Heart left ventricle (tissue), 16 donors: Measurements from ENCODE around the gene CCNB2. TPM values are rescaled to one million over a fixed set of nuclear protein-coding genes. Genes with fewer than 3 reads are reported as not detected.

Experiments
- ATAC-seq, 4 donors: fragments of 200-7000 bp; cut with Tn5 transposase; one replicate each; pipeline ENCODE4 v1.9.1; 2020 to 2022; ENCODE audit warnings: moderate library complexity in 4 of 4, mild to moderate bottlenecking in 3 of 4, moderate number of reproducible peaks in 1 of 4
- DNase-seq, 5 donors: peaks; one replicate each; pipeline ENCODE4 v3.0.0-alpha.2; 2020
- H3K27ac ChIP-seq, 12 donors: fragments of 200-600 bp; sonication (generic) in 4 of 12; one replicate each; pipeline versions ENCODE4 v1.5.0 to v1.8.0; 2016 to 2022; ENCODE audit warnings: mild to moderate bottlenecking in 2 of 12
- H3K27me3 ChIP-seq, 9 donors: fragments of 200-600 bp; sonication (generic) in 2 of 9; one replicate each; pipeline versions ENCODE4 v1.5.1 to v1.8.0; 2016 to 2022; ENCODE audit warnings: mild to moderate bottlenecking in 3 of 9
- H3K36me3 ChIP-seq, 9 donors: fragments of 200-600 bp; sonication (generic) in 2 of 9; one replicate each; pipeline versions ENCODE4 v1.5.0 to v1.8.0; 2018 to 2022; ENCODE audit warnings: mild to moderate bottlenecking in 2 of 9
- H3K4me1 ChIP-seq, 12 donors: fragments of 200-600 bp; sonication (generic) in 4 of 12; one replicate each; pipeline versions ENCODE4 v1.5.0 to v1.8.0; 2016 to 2022; ENCODE audit warnings: mild to moderate bottlenecking in 3 of 12
- H3K4me3 ChIP-seq, 12 donors: fragments of 200-600 bp; sonication (generic) in 4 of 12; one replicate each; pipeline versions ENCODE4 v1.5.0 to v1.8.0; 2017 to 2022; ENCODE audit warnings: mild to moderate bottlenecking in 9 of 12, moderate library complexity in 4 of 12
- H3K9me3 ChIP-seq, 12 donors: fragments of 200-600 bp; sonication (generic) in 4 of 12; one replicate each; pipeline versions ENCODE4 v1.5.0 to v1.8.0; 2016 to 2022; ENCODE audit warnings: mild to moderate bottlenecking in 1 of 12
- POLR2A ChIP-seq, 2 donors: fragments of 450-650 bp; IDR thresholded peaks; one replicate each; pipeline ENCODE4 v1.6.1; 2017; ENCODE audit warnings: antibody characterized with exemption in 2 of 2, mild to moderate bottlenecking in 2 of 2, moderate library complexity in 2 of 2
- WGBS, 4 donors: extraction: QIAGEN DNeasy Blood & Tissue Kit in 2 of 4; methylation state at CpG; one replicate each; pipeline versions ENCODE4 v1.1.5 to v1.1.7; 2013 to 2018; 5-methylcytosine and 5-hydroxymethylcytosine counted together
- intact Hi-C, 10 donors: fragments of 100-400 bp; cut with DNase I; formaldehyde crosslinking; loops; one replicate each; pipeline versions ENCODE4 v1.11.1 to v1.14.2; 2022
- polyA plus RNA-seq, 2 donors: library from polyadenylated mRNA; stranded (reverse); fragments of 200-250 nt; gene quantifications; one replicate each; pipeline ENCODE4 v1.2.3, GENCODE V29; 2013
- total RNA-seq, 9 donors: library from RNA; depleted of rRNA in 2 of 9; stranded (reverse); fragments of >200 nt in 2 of 9; fragmentation: NEBNext Ultra II Directional in 3 of 9; extraction: Animal tissue kit (Norgen Biotek cat#: 25700) in 3 of 9; gene quantifications; one replicate each; pipeline versions ENCODE4 v1.1.0 to v1.2.4, GENCODE V29; 2016 to 2023
- TF ChIP-seq, protein P1 (sequence below), 12 donors: fragments of 200-600 bp; sonication (generic) in 4 of 12; IDR thresholded peaks; one replicate each; pipeline versions ENCODE4 v1.5.0 to v1.8.0; 2018 to 2022; ENCODE audit warnings: antibody characterized with exemption in 12 of 12, mild to moderate bottlenecking in 5 of 12
- donor health status: ischemic (EF 13 %, LVEDD 7.1; RV severe dilation, severe dysfunction).
- donor health status: healthy with polysubstance abuse.
- donor health status: DM: no; HTN: yes; CAD: no.
- donor health status: DM: no; HTN: no; CAD: no.
- donor health status: ischemic (EF 25% LVEDD 6.9; RV normal size, moderate dysfunction).
- donor health status: ischemic (EF 25% LVEDD 5.7; RV mildly dilated, moderate dysfunction).
- donor health status: healthy.
- donor health status: DM: yes; HTN: yes; CAD: no.
- donor health status: ischemic (EF 35%, LVEDD 5.7; RV mildly dilated, moderate dysfunction).
- donor health status: nonischemic (EF 11% LVEDD 7.7; RV severe dilation, severe dysfunction).
- donor health status: DM: yes; HTN: yes; CAD: no.
- donor health status: PGD.
- donor health status: ischemic (EF 29% LVEDD 5.4; RV normal size, mild dysfunction).
- donor health status: nonischemic (EF 23%, LVEDD 6.1; RV moderate dilation, normal function).

CCNB2 gene
- total and polyA plus RNA-seq, 11 donors, result 0.18 to 6.3 (median 0.55) TPM; not detected in 3

DNA sequence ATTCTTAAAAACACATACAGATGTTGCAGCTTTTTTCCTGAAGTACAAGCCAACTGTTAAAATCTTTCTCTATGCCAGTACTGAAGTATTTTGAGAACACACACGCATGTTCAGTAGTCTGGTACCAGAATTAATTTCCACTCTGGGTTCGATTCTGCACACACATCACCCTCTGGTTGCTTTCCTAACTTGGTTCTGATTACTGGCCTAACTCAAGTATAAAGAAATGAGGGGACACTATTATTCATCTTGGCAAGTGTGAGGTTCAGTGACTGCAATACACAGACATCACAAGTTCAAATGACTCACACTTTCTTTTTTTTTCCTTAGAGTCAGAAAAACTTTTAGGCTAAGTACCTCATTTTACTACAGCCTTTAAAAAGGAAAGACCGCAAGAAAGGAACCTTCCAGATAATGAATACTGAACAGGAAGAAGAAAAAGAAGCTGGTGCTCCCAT, 64.3 kb downstream of the CCNB2 start:
- intact Hi-C loops, result loop anchor here in 1 of 10 donors (10.0 kb wide), 1 partner anchor 326 kb away; no protein-coding TSS in a partner anchor

GRCh38 chr15:59170295-59171066, 65.5 kb downstream of the CCNB2 start:
- Histone ChIP-seq H3K27me3 (no peaks in the 10 kb centered on the region), H3K36me3 (peaks cover 0 to 51% (median 21%) of the 10 kb centered on the region in 9 donors), H3K27ac (peak overlapping the region in 5 of 12 donors; percentile 21 to 80 (median 53)), H3K4me1 (peaks cover 0 to 46% (median 5%) of the 10 kb centered on the region in 12 donors), H3K9me3 (no peaks in the 10 kb centered on the region), H3K4me3 (no peak overlapping the region)
- DNase-seq, result peak in 1 of 5 donors; percentile 23
- 69 to 81% (median 79%) methylated on average over 12 of the region's 12 CpGs for WGBS, 4 donors
- TF ChIP-seq POLR2A (IDR thresholded peaks at IDR 0.05), result no peak
- TF ChIP-seq, protein P1, sequence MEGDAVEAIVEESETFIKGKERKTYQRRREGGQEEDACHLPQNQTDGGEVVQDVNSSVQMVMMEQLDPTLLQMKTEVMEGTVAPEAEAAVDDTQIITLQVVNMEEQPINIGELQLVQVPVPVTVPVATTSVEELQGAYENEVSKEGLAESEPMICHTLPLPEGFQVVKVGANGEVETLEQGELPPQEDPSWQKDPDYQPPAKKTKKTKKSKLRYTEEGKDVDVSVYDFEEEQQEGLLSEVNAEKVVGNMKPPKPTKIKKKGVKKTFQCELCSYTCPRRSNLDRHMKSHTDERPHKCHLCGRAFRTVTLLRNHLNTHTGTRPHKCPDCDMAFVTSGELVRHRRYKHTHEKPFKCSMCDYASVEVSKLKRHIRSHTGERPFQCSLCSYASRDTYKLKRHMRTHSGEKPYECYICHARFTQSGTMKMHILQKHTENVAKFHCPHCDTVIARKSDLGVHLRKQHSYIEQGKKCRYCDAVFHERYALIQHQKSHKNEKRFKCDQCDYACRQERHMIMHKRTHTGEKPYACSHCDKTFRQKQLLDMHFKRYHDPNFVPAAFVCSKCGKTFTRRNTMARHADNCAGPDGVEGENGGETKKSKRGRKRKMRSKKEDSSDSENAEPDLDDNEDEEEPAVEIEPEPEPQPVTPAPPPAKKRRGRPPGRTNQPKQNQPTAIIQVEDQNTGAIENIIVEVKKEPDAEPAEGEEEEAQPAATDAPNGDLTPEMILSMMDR (IDR thresholded peaks at IDR 0.05), result no peak
- intact Hi-C loops, result loop anchor here in 4 of 10 donors (5.0 to 10.0 kb wide), 3 partner anchors 244 to 324 kb away; no protein-coding TSS in a partner anchor
- peak in 2 of 4 donors; percentile 40 to 46 for ATAC-seq

More for the DNA sequence above, 64.3 kb downstream of the CCNB2 start:
- TF ChIP-seq, protein P1 (IDR thresholded peaks at IDR 0.05), result no peak
- Histone ChIP-seq H3K9me3 (no peaks in the 10 kb centered on the region), H3K4me3 (no peak overlapping the region), H3K27me3 (no peaks in the 10 kb centered on the region), H3K36me3 (peaks cover 0 to 56% (median 21%) of the 10 kb centered on the region in 9 donors), H3K27ac (peak overlapping the region in 5 of 12 donors; percentile 35 to 80 (median 57)), H3K4me1 (peaks cover 0 to 34% (median 0%) of the 10 kb centered on the region in 12 donors)
- DNase-seq (no peak), ATAC-seq (peak in 3 of 4 donors; percentile 61 to 64 (median 62))
- 79 to 89% (median 87%) methylated on average over 3 of the region's 3 CpGs for WGBS, 4 donors

DNA sequence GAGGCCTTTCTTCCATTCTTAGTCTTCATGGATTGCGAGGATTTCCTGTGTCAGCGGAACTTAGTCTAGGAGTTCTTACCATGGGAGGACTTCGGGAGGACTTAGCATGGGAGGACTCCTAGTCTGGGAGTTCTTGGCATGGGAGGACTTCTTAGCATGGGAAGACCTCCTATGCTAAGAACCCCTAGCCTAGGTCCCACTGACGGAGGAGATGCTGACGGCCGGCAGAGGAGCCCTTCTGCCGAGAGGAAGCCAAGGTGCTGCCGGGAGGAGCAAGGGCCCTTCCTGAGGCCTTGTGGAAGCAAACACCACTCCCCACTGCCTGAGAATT, 66.1 kb downstream of the CCNB2 start:
- Histone ChIP-seq H3K27ac (peak overlapping the region in 1 of 12 donors; percentile 80), H3K36me3 (peaks cover 0 to 49% (median 21%) of the 10 kb centered on the region in 9 donors), H3K4me3 (no peak overlapping the region), H3K9me3 (no peaks in the 10 kb centered on the region), H3K27me3 (no peaks in the 10 kb centered on the region), H3K4me1 (peaks cover 0 to 51% (median 7%) of the 10 kb centered on the region in 12 donors)
- whole genome bisulfite sequencing, 4 donors, result 89 to 95% (median 94%) methylated on average over 8 of the region's 8 CpGs
- intact Hi-C loops, result loop anchor here in 4 of 10 donors (5.0 to 10.0 kb wide), 3 partner anchors 244 to 324 kb away; no protein-coding TSS in a partner anchor
- no peak for DNase-seq
- TF ChIP-seq, protein P1 (IDR thresholded peaks at IDR 0.05), result no peak
- no peak for TF ChIP-seq POLR2A (IDR thresholded peaks at IDR 0.05)
- no peak for ATAC-seq

GRCh38 chr15:59172289-59172901, 67.4 kb downstream of the CCNB2 start:
- H3K36me3 ChIP-seq, result peaks cover 0 to 43% (median 27%) of the 10 kb centered on the region in 9 donors
- H3K9me3 ChIP-seq, result no peaks in the 10 kb centered on the region
- intact Hi-C loops, result loop anchor here in 4 of 10 donors (5.0 to 10.0 kb wide), 3 partner anchors 242 to 322 kb away; no protein-coding TSS in a partner anchor
- no peak for TF ChIP-seq POLR2A (IDR thresholded peaks at IDR 0.05)
- TF ChIP-seq, protein P1 (IDR thresholded peaks at IDR 0.05), result peak in 1 of 12 donors; percentile 11
- no peak for ATAC-seq
- H3K27me3 ChIP-seq, result no peaks in the 10 kb centered on the region
- DNase-seq, result no peak
- H3K4me3 ChIP-seq, result no peak overlapping the region
- peaks cover 0 to 58% (median 8%) of the 10 kb centered on the region in 12 donors for H3K4me1 ChIP-seq
- WGBS, 4 donors, result 95 to 99% (median 97%) methylated on average over 6 to 7 of the region's 7 CpGs
- H3K27ac ChIP-seq, result no peak overlapping the region
